Ureter (tissue), 1 donor: ENCODE results near the gene CALHM5. TPM values are rescaled to one million over a fixed set of nuclear protein-coding genes. Genes with fewer than 3 reads are reported as not detected.
A peak's percentile ranks its signal among the peaks of the same experiment; 100 is the strongest.

ENCODE experiments used
- DNase-seq: peaks from one replicate; pipeline ENCODE4 v3.0.0-alpha.2; 2020; ENCODE audit warnings: low spot score
- total RNA-seq: library from RNA; stranded (reverse); gene quantifications from one replicate; pipeline ENCODE4 v1.2.4, GENCODE V29; 2023
- donor health status: DM: yes; HTN: yes; CAD: no.

The CALHM5 gene
- total RNA-seq, 1 donor from 2014 or later: 1.7 TPM

DNA sequence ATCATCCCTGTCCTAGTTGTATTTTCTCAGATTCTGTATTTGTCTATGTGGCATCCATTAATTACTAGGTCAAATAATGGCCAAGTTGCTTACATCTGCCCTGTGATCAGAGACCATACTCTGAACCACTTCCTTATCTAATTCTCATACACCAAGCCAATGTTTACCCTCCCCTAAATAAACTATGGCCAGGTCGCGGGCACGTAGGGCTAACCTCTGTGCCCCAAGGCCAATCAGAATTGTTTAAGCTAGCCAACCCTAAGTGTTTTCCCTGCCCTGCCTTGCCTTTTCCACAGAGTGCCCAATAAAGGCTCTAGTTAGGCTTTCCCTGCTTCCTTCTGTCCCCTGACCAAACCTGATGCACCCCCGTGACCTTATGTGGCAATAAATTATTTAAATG is 39.4 kb downstream of the CALHM5 start:
- DNase-seq: no peak

DNA sequence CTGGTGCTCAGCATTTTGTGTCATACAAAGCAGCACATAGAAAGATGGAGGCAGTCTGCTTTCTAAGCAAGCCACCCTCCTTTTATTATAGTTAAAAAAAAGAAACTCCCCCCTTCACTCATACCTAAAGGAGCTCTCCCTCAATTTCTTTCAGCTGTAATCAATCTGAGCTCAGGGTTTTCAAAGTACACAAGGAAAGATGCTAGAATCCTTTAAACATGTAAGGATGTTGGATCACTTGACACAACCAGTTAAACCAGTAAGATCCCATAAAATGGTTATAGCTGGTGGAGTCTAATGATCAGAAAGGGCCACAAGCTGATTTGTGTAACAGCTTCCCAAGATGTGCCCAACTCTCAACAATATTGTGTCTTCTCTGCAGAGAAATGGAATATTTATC is 42.0 kb downstream of the CALHM5 start, which contains the start of gene CALHM4:
TSS of gene CALHM4 (plus strand) at position 301 of the 400 bp plus-strand sequence. CDS start at position 344, 43 bp downstream.
- no peak for DNase-seq

DNA sequence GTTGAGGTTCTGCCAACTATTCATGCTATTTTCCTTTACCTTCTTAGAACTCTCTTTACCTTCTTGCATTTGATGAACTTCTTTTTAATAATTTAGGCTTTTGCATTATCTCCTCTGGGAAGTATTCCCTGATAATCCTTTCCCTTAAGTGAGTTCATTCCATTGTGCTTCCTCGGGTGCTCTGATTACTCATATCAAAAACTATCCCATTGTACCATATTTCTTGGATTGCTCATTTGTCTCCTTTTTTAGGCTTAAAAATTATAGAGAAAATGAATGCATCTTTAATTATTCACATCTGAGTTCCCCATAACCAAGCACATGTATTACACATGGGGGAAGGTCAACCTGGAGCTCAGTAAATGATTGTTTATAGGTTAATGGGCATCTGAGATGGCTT is 44.6 kb downstream of the CALHM5 start:
- DNase-seq: no peak

DNA sequence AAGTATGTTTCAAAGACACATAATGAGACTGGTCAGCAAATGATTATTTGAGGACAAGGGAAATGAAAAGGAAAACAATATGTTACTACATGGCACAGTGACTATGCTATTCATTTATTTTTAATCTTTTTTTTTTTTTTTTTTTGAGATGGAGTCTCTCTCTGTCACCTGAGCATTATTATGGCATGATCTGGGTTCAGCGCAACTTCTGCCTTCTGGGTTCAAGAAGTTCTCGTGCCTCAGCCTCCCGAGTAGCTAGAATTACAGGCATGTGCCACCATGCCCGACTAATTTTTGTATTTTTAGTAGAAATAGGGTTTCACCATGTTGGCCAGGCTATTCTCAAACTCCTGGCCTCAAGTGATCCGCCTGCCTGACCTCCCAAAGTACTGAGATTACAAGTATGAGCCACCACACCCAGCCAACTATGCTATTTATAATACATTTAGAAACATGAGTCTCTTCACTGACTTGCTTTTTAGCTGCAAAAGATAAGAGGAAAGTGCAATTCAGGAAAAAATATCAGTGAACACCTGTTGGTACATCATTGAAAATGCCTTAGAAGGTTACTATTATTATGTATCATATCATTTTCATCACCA is 45.5 kb downstream of the CALHM5 start:
- no peak for DNase-seq

DNA sequence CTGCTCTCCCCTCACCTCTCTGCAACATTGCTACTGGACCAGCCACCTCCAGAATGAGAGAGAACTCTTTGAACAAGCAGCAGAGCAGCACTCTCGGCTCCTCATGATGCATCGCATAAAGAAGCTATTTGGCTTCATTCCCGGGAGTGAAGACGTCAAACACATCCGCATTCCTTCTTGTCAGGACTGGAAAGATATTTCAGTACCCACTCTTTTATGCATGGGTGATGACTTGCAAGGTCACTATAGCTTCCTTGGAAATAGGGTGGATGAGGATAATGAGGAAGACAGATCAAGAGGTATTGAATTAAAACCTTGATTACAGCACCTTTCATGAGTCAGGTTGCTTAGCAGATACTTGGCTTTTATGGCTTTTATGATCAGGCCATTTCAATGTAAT is 46.5 kb downstream of the CALHM5 start:
- DNase-seq: no peak

DNA sequence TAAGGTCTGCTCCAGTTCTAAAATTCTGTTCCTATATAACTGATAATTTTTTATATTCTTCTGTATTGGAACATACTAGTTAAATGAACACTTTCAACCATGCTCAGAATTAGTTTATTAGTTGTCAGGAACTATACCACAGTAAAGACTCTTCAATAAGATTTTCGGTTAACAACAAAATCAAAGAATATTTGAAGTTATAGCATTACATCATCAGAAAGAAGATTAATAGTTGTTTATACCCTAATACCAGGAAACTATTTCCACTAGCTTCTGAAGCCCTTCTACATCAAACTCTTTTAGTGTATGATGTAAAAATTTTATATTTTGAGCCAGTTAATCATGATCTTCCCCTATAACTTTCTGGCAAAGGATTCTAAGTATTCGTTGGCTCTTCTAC is 48.7 kb downstream of the CALHM5 start:
- no peak for DNase-seq

DNA sequence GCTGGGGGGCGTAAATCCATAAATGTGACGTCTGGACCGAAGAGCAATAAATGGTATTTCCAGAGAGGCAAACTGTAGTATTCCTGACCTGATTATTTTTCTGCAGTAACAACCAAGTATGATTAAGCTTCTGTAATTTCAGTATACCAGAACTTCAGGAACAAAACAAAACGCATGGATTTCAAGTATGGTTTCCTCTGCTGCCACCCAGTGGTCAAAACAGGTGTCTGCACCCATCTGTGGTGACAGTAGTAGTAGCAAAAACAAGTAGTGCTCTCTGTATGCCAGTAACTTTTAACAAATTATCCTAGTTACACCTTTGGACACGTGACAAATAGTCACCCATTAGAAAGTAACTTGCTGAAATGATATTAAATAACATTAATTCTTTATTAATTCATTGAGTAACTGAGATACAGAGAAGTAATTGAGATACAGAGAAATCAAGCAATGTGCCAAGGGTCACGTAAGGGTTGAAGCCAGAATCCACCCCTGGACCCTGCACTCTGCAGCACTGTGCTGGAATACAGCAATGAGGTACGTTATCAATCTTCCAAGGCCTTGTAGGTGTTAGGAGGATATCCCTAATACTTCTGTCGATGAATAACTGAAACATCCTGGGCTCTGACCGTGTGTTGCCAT is 50.1 kb downstream of the CALHM5 start:
- DNase-seq: peak; percentile 78

DNA sequence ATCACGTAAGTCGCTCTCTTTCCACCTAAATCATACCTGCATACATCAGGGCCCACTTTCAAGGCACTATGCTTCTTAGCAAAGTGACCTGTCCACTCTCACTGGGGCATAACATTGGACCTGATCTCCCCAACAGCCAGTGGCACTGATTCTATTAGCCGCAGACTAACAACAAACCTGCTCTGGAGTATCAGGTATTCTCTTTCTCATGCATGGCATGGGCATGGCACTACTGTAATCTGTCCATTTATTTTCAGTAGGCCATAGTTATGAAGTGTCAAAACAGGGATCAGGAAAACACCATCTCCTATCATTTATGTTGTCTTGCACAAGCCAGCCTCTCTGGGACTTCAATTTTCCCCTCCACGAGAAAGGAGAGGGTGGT is 50.6 kb downstream of the CALHM5 start:
- no peak for DNase-seq

DNA sequence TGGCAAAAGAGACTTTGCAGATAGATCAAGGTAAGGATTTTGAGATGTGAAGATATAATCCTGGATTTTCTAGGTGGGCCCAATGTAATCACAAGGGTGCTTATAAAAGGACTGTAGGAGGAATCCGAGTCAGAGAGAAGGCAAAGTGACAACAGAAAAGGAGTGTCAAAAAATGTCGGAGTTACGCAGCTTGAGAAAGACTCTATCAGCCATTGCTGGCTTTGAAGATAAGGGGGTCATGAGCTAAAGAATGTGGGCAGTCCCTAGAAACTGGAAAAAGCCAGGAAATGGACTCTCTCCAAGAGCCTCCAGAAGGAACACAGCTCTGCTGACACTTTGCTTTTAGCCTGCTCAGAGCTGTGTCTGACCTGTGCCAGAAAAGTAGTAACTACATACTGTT is 51.2 kb downstream of the CALHM5 start:
- DNase-seq: no peak

DNA sequence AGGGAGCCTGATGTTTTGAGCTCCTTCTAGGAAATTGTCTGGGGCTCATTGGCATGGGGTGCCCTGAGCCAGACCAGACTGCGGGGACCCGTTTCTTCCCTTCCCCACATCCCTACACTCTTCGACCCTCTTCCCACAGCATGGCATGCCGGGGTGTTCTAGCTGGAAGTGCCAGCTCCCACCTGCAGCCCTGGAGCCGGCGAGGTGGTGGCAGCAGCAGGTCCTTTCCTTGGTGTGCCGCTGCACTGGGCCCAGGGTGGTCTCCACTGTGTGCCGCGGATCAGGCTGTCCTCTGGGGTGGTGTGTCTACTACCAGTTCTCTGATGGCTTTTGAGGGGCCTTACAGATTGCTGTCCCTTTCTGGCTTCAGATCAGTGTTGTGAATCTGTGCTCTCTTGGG is 52.4 kb downstream of the CALHM5 start:
- no peak for DNase-seq

DNA sequence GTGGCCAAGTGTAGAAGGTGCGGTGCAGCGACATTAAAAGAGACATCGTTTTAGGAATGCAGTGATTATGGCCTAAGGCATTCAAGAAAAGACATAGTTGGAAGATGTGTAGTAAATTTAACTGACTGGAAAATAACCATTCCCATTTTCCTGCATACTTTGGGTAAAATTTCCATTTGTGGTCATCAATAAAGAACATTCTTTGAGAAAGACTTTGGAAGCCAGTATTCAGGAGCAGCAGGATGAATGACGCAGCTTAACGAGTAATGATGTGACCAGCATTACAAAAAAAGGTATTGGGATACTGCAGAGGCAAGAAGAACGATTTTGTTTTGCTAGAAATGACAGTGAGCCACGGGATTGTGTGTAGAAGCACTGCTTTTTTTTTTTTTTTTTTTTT is 52.9 kb downstream of the CALHM5 start:
- DNase-seq: no peak

DNA sequence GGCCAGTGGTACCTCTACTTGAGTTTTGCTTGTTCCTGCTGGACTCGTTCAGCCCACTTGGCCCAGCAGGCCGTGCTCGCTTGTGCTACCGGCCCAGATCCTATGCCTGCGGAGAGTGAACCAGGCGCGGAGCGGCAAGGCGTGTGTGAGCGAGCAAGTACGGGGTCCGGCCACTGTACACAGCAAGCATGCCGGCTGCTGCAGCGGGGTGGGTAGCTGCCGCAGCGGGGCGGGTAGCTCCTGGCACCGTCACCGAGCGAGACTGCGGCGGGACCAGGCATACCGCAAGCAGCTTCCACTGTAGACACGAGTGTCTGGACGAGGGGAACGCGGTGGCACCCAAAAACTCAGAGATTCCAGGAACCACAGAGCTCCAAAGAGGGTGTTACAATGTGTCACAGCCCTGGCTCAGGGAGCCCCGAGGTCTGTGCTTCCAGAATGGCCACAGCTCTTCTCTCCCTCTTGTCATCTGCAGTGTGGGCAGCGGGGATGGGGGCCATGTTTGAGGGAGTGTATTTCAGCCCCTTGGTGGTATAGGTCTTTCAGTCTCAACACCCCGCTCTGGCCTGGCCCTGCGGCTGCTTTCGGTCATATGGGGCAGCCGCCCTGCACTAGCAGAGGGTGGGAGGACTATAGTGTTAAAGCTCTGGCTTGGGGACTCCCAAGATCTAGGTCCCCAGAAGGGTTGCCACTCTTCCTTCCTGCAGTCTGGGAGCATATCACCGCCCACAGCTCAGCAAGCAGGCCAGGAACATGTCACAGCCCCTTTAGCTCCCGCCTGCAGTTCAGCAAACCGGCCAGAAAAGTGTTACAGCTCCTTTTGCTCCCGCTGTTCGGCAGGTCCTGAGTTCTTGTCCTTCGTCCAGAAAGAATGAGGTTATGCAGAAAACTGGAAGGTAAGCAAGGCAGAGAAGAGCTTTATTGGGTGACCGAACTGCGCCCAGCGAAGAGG is 53.8 kb downstream of the CALHM5 start:
- no peak for DNase-seq

DNA sequence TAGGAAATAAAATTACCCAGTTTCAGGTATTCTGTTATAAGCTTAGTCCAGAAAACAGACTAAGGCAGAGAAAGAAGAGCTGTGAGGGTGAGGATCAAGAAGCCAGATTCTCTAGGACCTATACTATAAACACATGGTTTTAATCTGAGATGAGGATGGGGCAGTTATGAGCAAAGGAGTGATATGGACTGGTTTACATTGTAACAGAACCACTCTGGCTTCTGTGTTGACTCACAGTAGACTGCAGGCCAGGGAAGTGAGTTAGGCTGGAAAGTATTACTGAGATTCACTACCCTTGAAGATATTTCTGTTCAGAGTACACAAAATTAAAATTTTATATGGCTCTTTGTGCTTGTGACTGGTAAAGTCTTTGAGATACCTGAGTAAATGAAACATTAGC is 56.7 kb downstream of the CALHM5 start:
- no peak for DNase-seq

DNA sequence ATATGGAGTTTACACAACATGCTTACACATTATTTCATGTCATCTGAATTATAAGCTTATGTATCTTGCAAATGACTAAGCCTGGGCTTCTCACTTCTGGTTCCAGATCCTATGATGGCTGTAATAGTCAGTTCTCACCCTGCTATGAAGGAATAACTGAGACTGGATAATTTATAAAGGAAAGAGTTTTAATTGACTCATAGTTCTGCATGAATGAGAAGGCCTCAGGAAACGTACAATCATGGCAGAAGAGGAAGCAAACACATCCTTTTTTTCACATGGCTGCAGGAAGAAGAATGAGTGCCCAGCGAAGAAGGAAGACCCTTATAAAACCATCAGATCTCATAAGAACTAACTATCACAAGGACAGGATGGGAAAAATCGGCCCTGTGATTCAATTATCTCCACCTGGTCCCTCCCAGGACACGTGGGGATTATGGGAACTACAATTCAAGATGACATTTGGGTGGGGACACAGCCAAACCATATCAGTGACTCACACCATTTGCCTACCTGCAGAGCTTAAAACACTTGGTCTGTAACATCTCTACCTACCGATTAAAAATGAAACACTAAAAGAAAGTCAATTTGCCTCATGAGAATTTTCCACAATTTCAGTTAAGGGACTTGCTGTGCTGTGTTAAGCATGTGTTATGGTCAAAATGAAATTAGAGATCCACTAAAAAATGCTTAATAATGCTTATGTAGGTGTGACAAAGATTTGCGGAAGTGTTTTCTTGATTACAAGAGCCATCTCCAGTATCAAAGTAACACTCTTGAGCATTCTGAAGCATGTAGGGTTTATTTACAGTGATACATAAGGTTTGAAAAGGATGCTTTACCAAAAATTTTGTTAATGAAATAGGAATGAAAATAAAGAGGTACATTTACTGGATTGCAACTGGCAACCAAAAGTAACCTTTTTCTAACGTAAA is 57.6 kb downstream of the CALHM5 start:
- no peak for DNase-seq

DNA sequence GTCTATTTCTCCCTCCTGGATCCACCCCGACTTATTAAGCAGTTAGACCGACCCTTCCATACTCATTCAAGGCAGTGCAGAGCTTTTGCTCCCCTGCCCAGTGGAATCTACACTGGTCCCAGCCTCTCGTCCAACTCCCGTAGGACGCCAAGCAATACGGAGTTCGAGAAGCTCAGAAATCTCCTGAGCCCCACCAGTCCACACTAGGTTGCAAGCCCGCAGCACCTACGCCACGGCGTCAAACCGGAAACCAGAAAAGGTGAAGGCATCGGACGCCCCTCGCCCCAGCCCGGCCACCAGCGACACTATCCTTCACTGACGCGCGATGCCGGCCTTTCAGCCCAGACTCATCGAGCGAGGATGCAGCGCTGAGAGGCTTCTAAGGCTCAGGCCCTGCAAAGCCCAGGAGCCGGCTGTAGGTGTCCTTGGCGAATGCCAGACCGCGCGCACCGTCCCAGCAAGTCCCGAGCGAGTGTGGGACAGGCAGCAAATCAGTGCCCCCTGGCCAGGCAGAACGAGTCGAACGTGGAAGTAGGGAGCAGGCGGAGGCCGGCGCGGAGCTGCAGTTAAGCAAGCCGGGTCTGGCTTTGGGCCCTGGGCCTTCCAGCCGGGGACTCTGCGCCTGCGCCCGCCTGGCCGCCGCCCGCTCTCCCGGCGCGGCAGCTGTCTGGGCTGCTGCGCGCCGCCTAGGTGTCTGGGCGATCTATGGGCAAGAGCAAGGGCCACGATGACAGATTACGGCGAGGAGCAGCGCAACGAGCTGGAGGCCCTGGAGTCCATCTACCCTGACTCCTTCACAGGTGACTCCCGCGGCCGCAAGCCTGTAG is 59.6 kb downstream of the CALHM5 start, which contains the start of gene RWDD1:
TSS of gene RWDD1 (plus strand) at position 649 of the 827 bp plus-strand sequence. CDS start at position 728, 79 bp downstream.
- peak; percentile 99 for DNase-seq

DNA sequence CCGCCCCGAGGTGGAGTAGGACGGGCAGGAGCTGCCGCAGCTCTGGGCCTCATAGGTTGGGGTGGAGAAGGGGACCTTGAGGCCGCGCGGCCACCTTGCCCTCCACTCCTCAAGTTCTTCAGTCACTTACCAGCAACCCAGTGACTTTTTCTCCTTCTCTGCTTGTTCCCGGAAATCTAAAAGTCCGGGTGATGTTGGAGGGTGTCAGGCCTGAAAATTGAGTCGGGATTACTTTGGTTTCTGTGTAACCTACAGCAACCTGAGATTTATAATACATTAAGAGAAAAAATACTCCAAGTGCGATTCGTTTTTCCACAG is 60.2 kb downstream of the CALHM5 start:
- DNase-seq: no peak

DNA sequence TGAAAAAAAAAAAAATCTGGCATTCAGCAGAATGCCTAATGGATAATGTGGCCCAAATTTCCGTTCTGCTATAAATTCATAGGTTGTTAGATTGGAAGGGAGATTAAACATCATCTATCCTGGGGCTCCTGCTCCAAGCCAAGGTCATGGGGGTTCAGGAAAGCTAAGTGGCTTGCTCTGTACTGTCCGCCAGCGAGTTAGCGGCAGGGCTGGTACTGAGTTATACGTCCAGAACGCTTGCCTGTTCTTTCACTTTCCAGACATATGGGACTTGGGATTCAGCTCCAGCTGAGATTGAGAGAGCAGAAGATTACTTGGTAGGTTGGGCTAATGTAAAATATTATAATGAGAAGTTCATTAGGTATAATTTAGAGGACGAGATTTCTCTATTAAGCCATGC is 60.7 kb downstream of the CALHM5 start:
- no peak for DNase-seq
